Muscle layer of duodenum (tissue), 2 donors: ENCODE data around the gene OLIG3.

Source experiments
- H3K27ac ChIP-seq: one replicate; pipeline ENCODE4 v1.7.0; 2013; ENCODE audit warnings: mild to moderate bottlenecking, low read length
- H3K27me3 ChIP-seq: one replicate; pipeline ENCODE4 v1.7.0; 2013; ENCODE audit warnings: low read depth, mild to moderate bottlenecking, control low read depth, low read length
- H3K36me3 ChIP-seq, 2 donors: one replicate each; pipeline ENCODE4 v1.7.0; 2013; ENCODE audit warnings: low read length in 2 of 2, control low read depth in 1 of 2, mild to moderate bottlenecking in 1 of 2; ENCODE audit not compliant: insufficient read depth in 2 of 2, control insufficient read depth in 1 of 2
- H3K4me1 ChIP-seq, 2 donors: one replicate each; pipeline ENCODE4 v1.7.0; 2013; ENCODE audit warnings: low read length in 2 of 2, mild to moderate bottlenecking in 2 of 2, control low read depth in 1 of 2, moderate library complexity in 1 of 2; ENCODE audit not compliant: insufficient read depth in 2 of 2, control insufficient read depth in 1 of 2
- H3K4me3 ChIP-seq, 2 donors: one replicate each; pipeline ENCODE4 v1.7.0; 2013; ENCODE audit warnings: low read length in 2 of 2, low read depth in 1 of 2, mild to moderate bottlenecking in 1 of 2
- H3K9me3 ChIP-seq, 2 donors: one replicate each; pipeline ENCODE4 v1.7.0; 2013; ENCODE audit warnings: low read length in 2 of 2, control low read depth in 1 of 2, mild to moderate bottlenecking in 1 of 2; ENCODE audit not compliant: control insufficient read depth in 1 of 2
- donor health status: healthy.

The OLIG3 gene

GRCh38 chr6:137487181-137487868 lies 6.9 kb downstream of the OLIG3 start:
- peaks cover 0 to 3% of the 10 kb centered on the region in 2 donors for H3K9me3 ChIP-seq
- no peak overlapping the region for H3K4me3 ChIP-seq
- H3K27ac ChIP-seq: no peak overlapping the region
- H3K4me1 ChIP-seq: peaks cover 0 to 18% of the 10 kb centered on the region in 2 donors
- H3K27me3 ChIP-seq: peaks cover 54% of the 10 kb centered on the region
- no peaks in the 10 kb centered on the region for H3K36me3 ChIP-seq

- Histone ChIP-seq H3K36me3 (no peaks in the 10 kb centered on the region), H3K4me3 (no peak overlapping the region), H3K4me1 (peaks cover 0 to 18% of the 10 kb centered on the region in 2 donors), H3K27ac (no peak overlapping the region), H3K9me3 (peaks cover 0 to 3% of the 10 kb centered on the region in 2 donors), H3K27me3 (peaks cover 52% of the 10 kb centered on the region)
Measured at GRCh38 chr6:137486416-137486815, 7.8 kb downstream of the OLIG3 start.

DNA sequence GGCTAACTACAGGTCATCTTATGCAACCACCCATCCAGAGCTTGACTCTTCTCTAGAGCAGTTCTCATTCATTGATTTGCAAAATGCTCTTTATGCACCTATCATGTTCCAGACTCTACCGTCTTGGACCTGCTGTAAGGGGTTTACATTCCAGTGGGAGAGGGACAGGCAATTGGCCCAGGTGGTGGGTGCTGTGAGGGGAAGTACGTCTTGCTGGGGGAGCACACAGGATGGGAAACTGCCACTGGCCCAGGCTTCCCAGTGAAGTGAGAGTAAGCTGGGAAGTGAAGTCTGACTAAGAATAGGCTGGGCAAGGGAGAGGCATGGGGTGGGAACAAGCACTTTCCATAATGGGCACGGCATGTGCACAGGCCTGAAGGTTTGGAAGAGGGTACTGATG lies 13.8 kb downstream of the OLIG3 start:
- Histone ChIP-seq H3K4me3 (no peak overlapping the region), H3K36me3 (no peaks in the 10 kb centered on the region), H3K9me3 (no peaks in the 10 kb centered on the region), H3K27ac (no peak overlapping the region), H3K27me3 (no peaks in the 10 kb centered on the region), H3K4me1 (no peaks in the 10 kb centered on the region)

DNA sequence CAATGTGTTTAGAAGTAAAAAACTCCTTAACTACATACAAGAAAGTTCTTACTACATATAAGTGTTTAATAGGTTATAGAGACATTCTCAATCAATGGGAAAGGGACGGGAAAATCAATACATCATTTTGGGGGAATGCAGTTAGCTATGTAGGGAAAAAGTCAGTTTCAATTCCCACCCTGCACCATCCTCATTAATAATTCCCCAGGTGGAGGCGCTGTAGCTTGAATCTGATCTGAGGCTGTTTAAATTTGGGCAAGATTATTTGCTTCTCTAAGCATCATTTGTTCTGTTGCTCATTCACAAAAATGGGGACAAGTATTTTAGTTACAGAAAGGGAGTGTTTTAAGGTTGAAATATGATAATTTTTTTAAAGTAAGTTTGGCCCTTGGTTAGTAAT lies 19.1 kb downstream of the OLIG3 start:
- Histone ChIP-seq H3K4me3 (no peak overlapping the region), H3K9me3 (no peaks in the 10 kb centered on the region), H3K27ac (no peak overlapping the region), H3K36me3 (no peaks in the 10 kb centered on the region), H3K4me1 (no peaks in the 10 kb centered on the region), H3K27me3 (no peaks in the 10 kb centered on the region)

- H3K4me1 ChIP-seq: no peaks in the 10 kb centered on the region
- H3K27ac ChIP-seq: no peak overlapping the region
- no peaks in the 10 kb centered on the region for H3K9me3 ChIP-seq
- H3K27me3 ChIP-seq: no peaks in the 10 kb centered on the region
- H3K36me3 ChIP-seq: no peaks in the 10 kb centered on the region
- no peak overlapping the region for H3K4me3 ChIP-seq
Measured at GRCh38 chr6:137473598-137473997, 20.6 kb downstream of the OLIG3 start.

DNA sequence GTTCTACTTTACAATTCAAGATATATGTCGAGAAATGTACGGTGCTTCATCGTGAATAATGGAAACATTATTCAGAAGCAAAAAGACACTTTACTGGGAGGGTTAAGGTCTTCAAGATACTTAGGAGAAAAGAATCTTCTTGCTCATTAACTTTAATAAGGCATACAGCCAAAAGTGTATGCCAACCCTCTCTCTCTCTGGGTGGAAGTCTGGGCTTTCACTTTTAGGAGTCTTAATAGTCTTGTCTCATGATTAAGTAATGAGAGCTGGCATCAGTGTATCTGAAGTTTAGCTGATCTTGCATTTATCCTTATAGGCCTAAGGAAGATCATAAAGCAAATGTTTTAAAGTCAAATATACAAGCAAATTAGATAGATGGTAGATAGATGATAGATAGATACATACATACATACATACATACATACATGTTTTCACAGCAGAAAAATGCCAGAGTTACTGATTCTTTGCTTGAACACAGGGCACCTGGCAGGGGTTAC lies 21.5 kb downstream of the OLIG3 start:
- Histone ChIP-seq H3K36me3 (no peaks in the 10 kb centered on the region), H3K9me3 (no peaks in the 10 kb centered on the region), H3K4me1 (no peaks in the 10 kb centered on the region), H3K27me3 (no peaks in the 10 kb centered on the region), H3K4me3 (no peak overlapping the region), H3K27ac (no peak overlapping the region)

DNA sequence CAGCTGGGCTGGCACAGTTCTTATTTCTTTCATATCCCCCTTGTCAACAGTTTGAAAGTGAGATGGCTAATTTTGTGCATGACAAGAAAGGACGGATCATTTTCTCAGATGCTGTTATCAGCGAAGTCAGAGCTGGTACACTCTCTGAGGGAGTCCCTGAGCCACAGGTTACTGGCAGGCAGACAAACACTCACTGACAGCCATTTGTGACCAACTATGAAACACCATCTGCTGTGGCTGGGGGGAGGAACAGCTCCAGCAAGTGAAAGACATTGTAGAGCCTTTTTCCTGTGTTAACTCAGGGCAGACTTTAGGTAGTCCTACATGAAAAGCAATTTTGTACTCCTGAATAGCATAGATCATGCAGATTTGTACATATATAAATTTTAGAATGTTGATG lies 22.2 kb downstream of the OLIG3 start:
- H3K27me3 ChIP-seq: no peaks in the 10 kb centered on the region
- H3K9me3 ChIP-seq: no peaks in the 10 kb centered on the region
- no peak overlapping the region for H3K27ac ChIP-seq
- no peaks in the 10 kb centered on the region for H3K36me3 ChIP-seq
- H3K4me1 ChIP-seq: no peaks in the 10 kb centered on the region
- no peak overlapping the region for H3K4me3 ChIP-seq

DNA sequence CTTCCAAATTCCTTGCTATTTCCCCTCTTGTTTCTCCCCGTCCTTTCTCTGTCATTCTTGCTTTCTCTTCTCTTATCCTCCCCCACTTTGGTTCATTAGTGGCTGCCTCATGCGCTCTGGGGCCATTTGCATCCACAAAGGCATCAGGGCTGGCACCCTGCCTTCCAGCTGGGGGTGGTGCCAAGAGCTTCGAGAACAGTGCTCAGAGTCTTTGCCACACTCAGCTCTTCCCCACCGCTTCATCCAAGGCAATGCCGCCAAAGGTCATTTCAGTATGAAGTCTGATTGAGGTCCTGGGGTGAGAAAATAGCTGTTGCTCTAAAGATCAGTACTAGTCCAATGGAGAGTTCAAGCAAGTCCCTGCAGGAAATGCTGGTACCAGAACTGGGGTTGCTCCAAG lies 22.7 kb downstream of the OLIG3 start:
- Histone ChIP-seq H3K9me3 (no peaks in the 10 kb centered on the region), H3K27ac (no peak overlapping the region), H3K27me3 (no peaks in the 10 kb centered on the region), H3K36me3 (no peaks in the 10 kb centered on the region), H3K4me1 (no peaks in the 10 kb centered on the region), H3K4me3 (no peak overlapping the region)

DNA sequence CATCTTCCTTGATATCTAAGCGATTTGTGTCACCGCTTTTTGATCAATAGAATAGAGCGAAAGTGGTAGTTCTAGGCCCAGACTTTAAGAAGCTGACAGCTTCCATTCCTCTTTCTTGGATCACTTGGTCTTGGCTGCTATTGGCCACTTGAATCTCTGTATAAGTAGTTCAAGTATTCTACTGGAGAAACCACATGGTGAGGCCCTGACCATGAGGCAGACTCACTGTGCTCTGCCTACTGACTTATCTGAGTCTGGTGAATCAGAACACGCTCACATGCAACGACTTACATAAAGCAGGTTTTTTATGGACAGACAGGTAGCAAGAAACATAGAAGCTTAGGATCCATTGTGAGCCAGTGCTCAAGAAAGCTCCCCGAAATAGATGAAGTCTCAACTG lies 27.0 kb downstream of the OLIG3 start:
- Histone ChIP-seq H3K36me3 (no peaks in the 10 kb centered on the region), H3K4me3 (no peak overlapping the region), H3K4me1 (no peaks in the 10 kb centered on the region), H3K27ac (no peak overlapping the region), H3K9me3 (no peaks in the 10 kb centered on the region), H3K27me3 (no peaks in the 10 kb centered on the region)

- H3K9me3 ChIP-seq: no peaks in the 10 kb centered on the region
- no peak overlapping the region for H3K27ac ChIP-seq
- H3K4me3 ChIP-seq: no peak overlapping the region
- no peaks in the 10 kb centered on the region for H3K36me3 ChIP-seq
- H3K4me1 ChIP-seq: no peaks in the 10 kb centered on the region
- H3K27me3 ChIP-seq: no peaks in the 10 kb centered on the region
Measured at GRCh38 chr6:137465378-137466009, 28.7 kb downstream of the OLIG3 start.

- H3K36me3 ChIP-seq: no peaks in the 10 kb centered on the region
- no peaks in the 10 kb centered on the region for H3K9me3 ChIP-seq
Measured at GRCh38 chr6:137452333-137452894, 41.8 kb downstream of the OLIG3 start.

More at GRCh38 chr6:137452333-137452894, 41.8 kb downstream of the OLIG3 start:
- no peaks in the 10 kb centered on the region for H3K27me3 ChIP-seq
- no peak overlapping the region for H3K4me3 ChIP-seq
- no peaks in the 10 kb centered on the region for H3K4me1 ChIP-seq
- no peak overlapping the region for H3K27ac ChIP-seq
